ENCODE measurements around the gene CCDC57. TPM values are rescaled to one million over a fixed set of nuclear protein-coding genes. Genes with fewer than 3 reads are reported as not detected.
A peak's percentile ranks its signal among the peaks of the same experiment; 100 is the strongest.

CCDC57 gene
- total and polyA plus RNA-seq, 2 experiments from 2014 or later, result 10.6 to 15.3 TPM

- no peaks in the 10 kb centered on the region for H3F3A ChIP-seq (ENCODE audit: insufficient read depth)
- H3K27me3 ChIP-seq (replicated peaks; ENCODE audit: insufficient read depth), result no peaks in the 10 kb centered on the region
- TF ChIP-seq EZH2phosphoT487 (IDR thresholded peaks at IDR 0.05; ENCODE audit: insufficient read depth, low read depth) (no peak), EZH2 (IDR thresholded peaks at IDR 0.05; ENCODE audit: insufficient read depth, poor library complexity, severe bottlenecking) (no peak)
- H3K27ac ChIP-seq, result peak overlapping the region; percentile 82
- H3K4me1 ChIP-seq (ENCODE audit: insufficient read depth), result 0 out of 2 replicates have a peak, but pooled peaks cover 4% of the 10 kb centered on the region
- WGBS, 2 experiments (ENCODE audit: low coverage in 1 of 2, low lambda C conversion rate in 2 of 2, missing lambda C conversion rate in 2 of 2), result 2 to 4% methylated on average over 9 to 21 of the region's 36 CpGs
- no peaks in the 10 kb centered on the region for H3K9me2 ChIP-seq (ENCODE audit: insufficient read depth)
- in situ Hi-C loops (cut with MboI), result no loop called here
- peaks cover 27% of the 10 kb centered on the region for H3K79me2 ChIP-seq (ENCODE audit: insufficient read depth)
- H3K4me2 ChIP-seq (ENCODE audit: unreplicated experiment), result peak overlapping the region; percentile 80
- H3K9me3 ChIP-seq (ENCODE audit: low read depth), result no peaks in the 10 kb centered on the region
- H3K9ac ChIP-seq, result peak overlapping the region; percentile 95
- H4K20me1 ChIP-seq (ENCODE audit: insufficient read depth), result no peaks in the 10 kb centered on the region
- no peak for DNase-seq
- peak overlapping the region; percentile 63 for H2AFZ ChIP-seq
- peaks cover 4% of the 10 kb centered on the region; the same call in 1 of the 2 replicates for H3K36me3 ChIP-seq (ENCODE audit: low read depth)
- peak overlapping the region; percentile 83 for H3K4me3 ChIP-seq
Measured at GRCh38 chr17:82097919-82098168, 114.8 kb downstream of the CCDC57 start.

GRCh38 chr17:82097184-82097918, 115.3 kb downstream of the CCDC57 start:
- Histone ChIP-seq H3F3A (ENCODE audit: insufficient read depth) (no peaks in the 10 kb centered on the region), H3K9me2 (ENCODE audit: insufficient read depth) (no peaks in the 10 kb centered on the region), H3K79me2 (ENCODE audit: insufficient read depth) (peaks cover 27% of the 10 kb centered on the region), H3K27me3 (replicated peaks; ENCODE audit: insufficient read depth) (no peaks in the 10 kb centered on the region), H4K20me1 (ENCODE audit: insufficient read depth) (no peaks in the 10 kb centered on the region), H3K27ac (peak overlapping the region; percentile 82), H3K4me1 (ENCODE audit: insufficient read depth) (0 out of 2 replicates have a peak, but pooled peaks cover 4% of the 10 kb centered on the region), H3K9me3 (ENCODE audit: low read depth) (no peaks in the 10 kb centered on the region), H3K9ac (peak overlapping the region; percentile 95), H3K4me2 (ENCODE audit: unreplicated experiment) (peak overlapping the region; percentile 80), H3K4me3 (peak overlapping the region; percentile 83), H2AFZ (peak overlapping the region; percentile 63), H3K36me3 (ENCODE audit: low read depth) (peaks cover 4% of the 10 kb centered on the region; the same call in 1 of the 2 replicates)
- peak; percentile 82 for DNase-seq
- WGBS, 2 experiments (ENCODE audit: low coverage in 1 of 2, low lambda C conversion rate in 2 of 2, missing lambda C conversion rate in 2 of 2), result 1 to 3% methylated on average over 25 to 59 of the region's 77 CpGs
- TF ChIP-seq EZH2 (IDR thresholded peaks at IDR 0.05; ENCODE audit: insufficient read depth, poor library complexity, severe bottlenecking) (no peak), EZH2phosphoT487 (IDR thresholded peaks at IDR 0.05; ENCODE audit: insufficient read depth, low read depth) (no peak)
- in situ Hi-C loops (cut with MboI), result no loop called here

- peak overlapping the region; percentile 82 for H3K27ac ChIP-seq
- no peaks in the 10 kb centered on the region for H3K9me3 ChIP-seq (ENCODE audit: low read depth)
- peaks cover 27% of the 10 kb centered on the region for H3K79me2 ChIP-seq (ENCODE audit: insufficient read depth)
- H3K9me2 ChIP-seq (ENCODE audit: insufficient read depth), result no peaks in the 10 kb centered on the region
- H3K36me3 ChIP-seq (ENCODE audit: low read depth), result peaks cover 4% of the 10 kb centered on the region; the same call in 1 of the 2 replicates
- H3K9ac ChIP-seq, result peak overlapping the region; percentile 95
- no peaks in the 10 kb centered on the region for H4K20me1 ChIP-seq (ENCODE audit: insufficient read depth)
- peak overlapping the region; percentile 83 for H3K4me3 ChIP-seq
- H3K4me1 ChIP-seq (ENCODE audit: insufficient read depth), result 0 out of 2 replicates have a peak, but pooled peaks cover 4% of the 10 kb centered on the region
- TF ChIP-seq EZH2phosphoT487 (IDR thresholded peaks at IDR 0.05; ENCODE audit: insufficient read depth, low read depth), result no peak
- TF ChIP-seq EZH2 (IDR thresholded peaks at IDR 0.05; ENCODE audit: insufficient read depth, poor library complexity, severe bottlenecking), result no peak
- no peak for DNase-seq
- H3K4me2 ChIP-seq (ENCODE audit: unreplicated experiment), result peak overlapping the region; percentile 80
- 35 to 36% methylated on average over 7 to 8 of the region's 8 CpGs for WGBS, 2 experiments (ENCODE audit: low coverage in 1 of 2, low lambda C conversion rate in 2 of 2, missing lambda C conversion rate in 2 of 2)
- no peaks in the 10 kb centered on the region for H3K27me3 ChIP-seq (replicated peaks; ENCODE audit: insufficient read depth)
- in situ Hi-C loops (cut with MboI), result no loop called here
- H2AFZ ChIP-seq, result no peak overlapping the region
- H3F3A ChIP-seq (ENCODE audit: insufficient read depth), result no peaks in the 10 kb centered on the region
Measured at GRCh38 chr17:82096709-82097183, 115.9 kb downstream of the CCDC57 start.

GRCh38 chr17:82095777-82096708, 116.6 kb downstream of the CCDC57 start:
- Histone ChIP-seq H3K9me3 (ENCODE audit: low read depth) (no peaks in the 10 kb centered on the region), H3K4me1 (ENCODE audit: insufficient read depth) (0 out of 2 replicates have a peak, but pooled peaks cover 4% of the 10 kb centered on the region), H3K27me3 (replicated peaks; ENCODE audit: insufficient read depth) (no peaks in the 10 kb centered on the region), H3F3A (ENCODE audit: insufficient read depth) (no peaks in the 10 kb centered on the region), H3K9ac (peak overlapping the region; percentile 95), H3K27ac (no peak overlapping the region), H3K79me2 (ENCODE audit: insufficient read depth) (peaks cover 27% of the 10 kb centered on the region), H3K36me3 (ENCODE audit: low read depth) (peaks cover 4% of the 10 kb centered on the region; the same call in 1 of the 2 replicates), H3K9me2 (ENCODE audit: insufficient read depth) (no peaks in the 10 kb centered on the region), H4K20me1 (ENCODE audit: insufficient read depth) (no peaks in the 10 kb centered on the region), H2AFZ (no peak overlapping the region), H3K4me3 (peak overlapping the region; percentile 83), H3K4me2 (ENCODE audit: unreplicated experiment) (peak overlapping the region; percentile 80)
- TF ChIP-seq EZH2phosphoT487 (IDR thresholded peaks at IDR 0.05; ENCODE audit: insufficient read depth, low read depth) (no peak), EZH2 (IDR thresholded peaks at IDR 0.05; ENCODE audit: insufficient read depth, poor library complexity, severe bottlenecking) (no peak)
- no peak for DNase-seq
- 91 to 92% methylated on average over 33 to 35 of the region's 35 CpGs for WGBS, 2 experiments (ENCODE audit: low coverage in 1 of 2, low lambda C conversion rate in 2 of 2, missing lambda C conversion rate in 2 of 2)
- in situ Hi-C loops (cut with MboI), result no loop called here
